Measurements from ENCODE around the gene LRP1. TPM values are rescaled to one million over a fixed set of nuclear protein-coding genes. Genes with fewer than 3 reads are reported as not detected.
A peak's percentile ranks its signal among the peaks of the same experiment; 100 is the strongest.

LRP1 gene
- total RNA-seq, 1 donor from 2014 or later = 591 TPM

- H3K4me3 Mint-ChIP-seq (ENCODE audit: unreplicated experiment) = peak overlapping the region; percentile 63
- TF ChIP-seq CTCF (IDR thresholded peaks at IDR 0.05) = no peak
- H3K9me3 Mint-ChIP-seq (ENCODE audit: unreplicated experiment) = no peaks in the 10 kb centered on the region
- peak overlapping the region; percentile 50 for H3K27ac Mint-ChIP-seq (ENCODE audit: unreplicated experiment)
- peaks cover 36% of the 10 kb centered on the region for H3K4me1 Mint-ChIP-seq (ENCODE audit: unreplicated experiment)
- DNase-seq (ENCODE audit: extremely low spot score, unreplicated experiment) = no peak
- H3K27me3 Mint-ChIP-seq (ENCODE audit: unreplicated experiment) = peaks cover under 1% of the 10 kb centered on the region
- H3K36me3 Mint-ChIP-seq (ENCODE audit: unreplicated experiment) = peaks cover 5% of the 10 kb centered on the region
Measured at GRCh38 chr12:57226588-57227314, 98.5 kb downstream of the LRP1 start.

GRCh38 chr12:57227315-57228115, 99.2 kb downstream of the LRP1 start:
- no peak for DNase-seq (ENCODE audit: extremely low spot score, unreplicated experiment)
- H3K4me3 Mint-ChIP-seq (ENCODE audit: unreplicated experiment) = peak overlapping the region; percentile 51
- no peaks in the 10 kb centered on the region for H3K9me3 Mint-ChIP-seq (ENCODE audit: unreplicated experiment)
- H3K4me1 Mint-ChIP-seq (ENCODE audit: unreplicated experiment) = peaks cover 43% of the 10 kb centered on the region
- H3K27ac Mint-ChIP-seq (ENCODE audit: unreplicated experiment) = peak overlapping the region; percentile 50
- peaks cover 5% of the 10 kb centered on the region for H3K36me3 Mint-ChIP-seq (ENCODE audit: unreplicated experiment)
- H3K27me3 Mint-ChIP-seq (ENCODE audit: unreplicated experiment) = no peaks in the 10 kb centered on the region
- no peak for TF ChIP-seq CTCF (IDR thresholded peaks at IDR 0.05)

- no peaks in the 10 kb centered on the region for H3K9me3 Mint-ChIP-seq (ENCODE audit: unreplicated experiment)
- H3K36me3 Mint-ChIP-seq (ENCODE audit: unreplicated experiment) = peaks cover 12% of the 10 kb centered on the region
- no peaks in the 10 kb centered on the region for H3K27me3 Mint-ChIP-seq (ENCODE audit: unreplicated experiment)
- no peak for DNase-seq (ENCODE audit: extremely low spot score, unreplicated experiment)
- H3K4me3 Mint-ChIP-seq (ENCODE audit: unreplicated experiment) = peak overlapping the region; percentile 98
- TF ChIP-seq CTCF (IDR thresholded peaks at IDR 0.05) = no peak
- H3K4me1 Mint-ChIP-seq (ENCODE audit: unreplicated experiment) = peaks cover 57% of the 10 kb centered on the region
- H3K27ac Mint-ChIP-seq (ENCODE audit: unreplicated experiment) = peak overlapping the region; percentile 100
Measured at GRCh38 chr12:57229046-57229633, 100.9 kb downstream of the LRP1 start.

GRCh38 chr12:57229634-57230380, 101.5 kb downstream of the LRP1 start, which contains the start of gene SHMT2:
SHMT2 (plus strand) TSS chr12:57229711; CDS start chr12:57229779, 68 bp downstream.
- H3K27me3 Mint-ChIP-seq (ENCODE audit: unreplicated experiment) = no peaks in the 10 kb centered on the region
- peaks cover 18% of the 10 kb centered on the region for H3K36me3 Mint-ChIP-seq (ENCODE audit: unreplicated experiment)
- DNase-seq (ENCODE audit: extremely low spot score, unreplicated experiment) = peak; percentile 98
- peak within 1 kb of the TSS; percentile 98 for H3K4me3 Mint-ChIP-seq (ENCODE audit: unreplicated experiment)
- no peak for TF ChIP-seq CTCF (IDR thresholded peaks at IDR 0.05)
- H3K27ac Mint-ChIP-seq (ENCODE audit: unreplicated experiment) = peak within 1 kb of the TSS; percentile 100
- H3K4me1 Mint-ChIP-seq (ENCODE audit: unreplicated experiment) = peaks cover 63% of the 10 kb centered on the region
- H3K9me3 Mint-ChIP-seq (ENCODE audit: unreplicated experiment) = no peaks in the 10 kb centered on the region

Measured in osteocyte (in vitro differentiated cells).